Stimulated activated CD4-positive, alpha-beta T cell treated with anti-CD3 and anti-CD28 coated beads, Interleukin-12 subunit alpha, Interleukin-12 subunit beta, amount 100 ng/mL, for 48 hours (primary cell): ENCODE results near the gene MEIS2.

Source experiments
- DNase-seq, 3 donors: peaks; one replicate each; pipeline ENCODE4 v3.0.0-alpha.2; 2020; ENCODE audit warnings: low read depth in 2 of 3, low spot score in 1 of 3

The MEIS2 gene

DNA sequence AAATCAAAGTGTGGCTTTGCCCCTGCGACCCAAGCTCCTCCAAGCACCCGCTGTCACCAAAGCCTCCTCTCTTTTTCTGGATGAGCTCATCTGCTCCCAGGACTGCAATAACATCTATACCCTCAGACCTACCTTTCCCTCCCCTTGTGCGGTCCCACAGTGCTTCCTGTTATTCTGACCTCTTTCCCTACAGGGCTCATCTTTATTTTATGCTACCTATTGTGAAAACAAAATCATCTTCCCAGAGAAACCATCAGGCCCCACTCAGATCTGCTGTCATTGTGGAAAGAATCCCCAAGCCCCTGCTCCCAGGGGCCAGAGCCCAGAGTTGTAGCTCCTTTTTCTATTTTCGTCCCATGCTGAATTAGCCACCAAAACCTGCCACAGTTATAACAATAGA is 162.2 kb downstream of the MEIS2 start:
- DNase-seq = no peak

GRCh38 chr15:36936613-36937012 is 163.7 kb downstream of the MEIS2 start:
- no peak for DNase-seq

- no peak for DNase-seq
These were observed 166.9 kb downstream of the MEIS2 start for GRCh38 chr15:36933255-36933990.

DNA sequence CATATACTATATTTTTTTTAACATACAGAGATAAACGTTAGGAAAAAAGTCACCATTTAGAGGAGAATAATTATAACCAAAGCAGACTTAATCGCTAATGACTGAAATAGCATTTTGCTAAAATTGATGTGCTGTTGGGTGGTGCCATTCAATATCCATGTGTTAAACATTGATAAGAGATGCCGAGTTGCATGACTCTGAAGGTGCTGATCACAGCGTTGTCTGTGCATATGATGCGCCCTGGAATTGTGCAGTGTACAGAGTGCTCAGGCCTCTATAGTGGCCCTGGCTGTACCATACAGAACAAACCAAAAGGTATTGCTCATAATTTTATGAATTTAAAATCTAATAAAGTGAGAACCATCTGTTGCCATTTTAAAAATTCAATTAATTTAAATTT is 168.3 kb downstream of the MEIS2 start:
- no peak for DNase-seq

DNA sequence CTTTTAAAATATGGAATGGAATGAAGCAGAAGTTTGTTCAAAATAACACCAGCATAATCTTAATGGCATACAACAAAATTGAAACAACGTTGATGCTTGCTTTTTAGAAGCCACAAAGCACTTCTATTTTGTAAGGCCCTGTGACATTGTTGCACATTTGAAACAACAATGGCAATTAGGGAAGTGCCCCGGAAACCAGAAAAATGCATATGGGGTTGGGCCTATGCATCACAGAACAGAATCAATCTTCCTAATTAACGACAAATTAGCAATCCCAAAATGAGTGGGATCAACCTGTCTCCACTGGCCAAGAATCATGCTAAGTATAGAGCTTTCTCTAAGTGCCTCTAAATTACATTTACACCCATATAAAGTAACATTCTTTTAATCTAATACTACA is 168.9 kb downstream of the MEIS2 start:
- DNase-seq = no peak

GRCh38 chr15:36926427-36926825 is 173.9 kb downstream of the MEIS2 start:
- DNase-seq = no peak

GRCh38 chr15:36925653-36926426 is 174.5 kb downstream of the MEIS2 start:
- DNase-seq = no peak

GRCh38 chr15:36925049-36925448 is 175.3 kb downstream of the MEIS2 start:
- DNase-seq = no peak

- no peak for DNase-seq
These were observed 176.3 kb downstream of the MEIS2 start for GRCh38 chr15:36924034-36924433.

- DNase-seq = no peak
These were observed 178.8 kb downstream of the MEIS2 start for GRCh38 chr15:36921484-36922091.

GRCh38 chr15:36917411-36918267 is 182.7 kb downstream of the MEIS2 start:
- DNase-seq = no peak

DNA sequence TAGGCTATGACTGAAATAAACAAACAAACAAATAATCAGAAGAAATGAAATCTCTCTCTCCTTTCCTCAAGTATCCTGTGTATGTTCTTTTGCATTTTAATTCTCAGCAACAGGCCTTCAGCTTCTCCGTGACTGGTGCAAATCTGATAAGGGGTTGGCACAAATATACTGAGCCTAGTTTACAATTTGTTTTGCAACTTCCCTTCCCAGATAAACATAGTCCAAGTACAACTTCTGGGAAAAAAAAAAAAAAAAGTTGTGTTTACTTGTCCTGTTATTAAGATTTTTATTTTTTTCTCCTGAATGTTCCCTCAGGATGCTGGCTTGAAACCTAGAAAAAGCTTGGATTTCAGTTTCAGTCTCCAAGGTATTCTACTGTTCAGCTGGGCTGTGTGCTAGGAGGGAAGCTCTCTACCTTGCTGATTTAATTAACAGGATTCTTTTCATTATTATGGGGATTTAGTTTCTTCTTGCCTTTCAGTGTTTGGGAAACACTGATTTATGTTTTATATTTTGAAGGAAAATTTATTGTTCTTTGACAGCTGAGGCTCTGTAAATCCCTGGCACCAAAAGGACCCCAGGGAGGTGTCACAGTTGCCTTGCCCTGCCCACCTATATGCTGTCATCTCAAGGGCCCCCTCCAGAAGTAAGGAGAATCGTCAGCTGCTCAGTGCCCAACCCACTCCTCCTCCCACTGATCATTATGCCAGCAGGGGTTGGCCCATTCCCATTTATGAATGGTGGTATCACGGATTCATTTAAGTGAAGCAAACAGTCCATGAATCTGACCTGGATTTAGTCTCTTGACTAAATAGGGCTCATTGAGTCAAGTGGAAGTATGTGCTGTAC is 185.2 kb downstream of the MEIS2 start:
- no peak for DNase-seq

GRCh38 chr15:36914466-36914865 is 185.9 kb downstream of the MEIS2 start:
- DNase-seq = no peak

GRCh38 chr15:36912311-36912712 is 188.0 kb downstream of the MEIS2 start:
- DNase-seq = no peak

GRCh38 chr15:36911322-36911944 is 188.9 kb downstream of the MEIS2 start:
- no peak for DNase-seq

GRCh38 chr15:36908991-36909390 is 191.4 kb downstream of the MEIS2 start:
- no peak for DNase-seq

DNA sequence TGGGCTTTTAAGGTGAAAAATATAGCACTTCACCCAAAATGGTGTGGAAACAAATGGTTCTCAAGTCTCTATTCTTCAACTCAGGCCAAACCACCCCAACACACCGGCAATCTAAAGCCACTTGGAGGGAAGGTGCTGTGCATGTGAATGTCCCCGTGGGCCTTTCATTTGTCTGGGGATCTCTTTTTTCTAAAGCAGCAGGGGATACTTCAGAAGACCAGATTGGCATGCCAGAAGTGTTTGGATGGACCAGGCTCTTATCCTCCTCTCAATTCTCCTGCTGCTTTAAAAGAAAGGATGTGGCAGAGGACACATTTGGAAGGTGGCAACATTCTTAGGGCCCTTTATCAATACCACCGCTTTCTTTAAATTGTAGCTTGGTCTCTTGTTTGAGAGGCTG is 193.1 kb downstream of the MEIS2 start:
- DNase-seq = no peak

DNA sequence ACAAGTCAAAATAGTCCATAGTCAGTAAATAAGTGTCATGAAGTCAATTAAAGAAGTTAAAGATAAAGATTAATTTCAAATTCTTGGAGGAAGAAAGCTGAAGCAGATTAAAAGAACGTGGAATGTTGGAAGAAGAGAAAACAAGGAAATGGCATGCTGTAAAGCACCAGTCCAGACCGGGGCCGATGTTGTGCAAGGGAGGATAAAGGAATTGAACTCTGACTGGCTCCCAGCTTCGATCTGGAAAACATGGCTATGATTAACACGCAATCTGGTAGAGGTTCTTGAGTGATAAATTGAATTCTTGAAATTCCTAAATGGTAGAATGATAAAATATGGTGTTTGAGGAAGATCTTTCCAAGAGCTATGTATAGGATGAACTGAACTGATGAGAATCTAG is 194.4 kb downstream of the MEIS2 start:
- no peak for DNase-seq

DNA sequence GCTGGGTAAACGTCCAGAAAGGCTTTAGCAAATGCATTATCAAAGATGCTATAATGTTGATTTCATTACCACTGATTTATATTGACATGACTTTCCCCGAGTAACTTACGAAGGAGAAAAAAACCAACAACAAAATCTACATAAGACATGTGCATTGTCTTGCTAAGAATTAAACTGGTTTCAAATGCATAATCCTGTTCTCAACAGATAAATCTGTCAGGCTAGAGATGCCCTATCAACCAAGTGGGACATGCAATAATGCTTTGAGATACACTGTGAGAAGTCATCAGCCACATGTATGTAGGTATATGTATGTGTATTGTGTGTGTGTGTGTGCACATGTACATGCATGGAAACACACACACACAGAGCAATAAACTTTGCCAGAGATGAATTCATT is 195.6 kb downstream of the MEIS2 start:
- no peak for DNase-seq
